ENCODE results near the gene RAI2. TPM values are rescaled to one million over a fixed set of nuclear protein-coding genes. Genes with fewer than 3 reads are reported as not detected.

The RAI2 gene
- total RNA-seq, 1 donor from 2014 or later = 0.27 TPM

GRCh38 chrX:17854069-17854468, 7.0 kb downstream of the RAI2 start:
- no peak for TF ChIP-seq CTCF (IDR thresholded peaks at IDR 0.05)
- H3K27ac Mint-ChIP-seq (ENCODE audit: unreplicated experiment) = no peak overlapping the region
- no peaks in the 10 kb centered on the region for H3K36me3 Mint-ChIP-seq (ENCODE audit: unreplicated experiment)
- H3K4me1 Mint-ChIP-seq (ENCODE audit: unreplicated experiment) = no peaks in the 10 kb centered on the region
- no peak overlapping the region for H3K4me3 Mint-ChIP-seq (ENCODE audit: unreplicated experiment)
- no peaks in the 10 kb centered on the region for H3K9me3 Mint-ChIP-seq (ENCODE audit: unreplicated experiment)
- DNase-seq (ENCODE audit: extremely low spot score, unreplicated experiment) = no peak
- peaks cover 37% of the 10 kb centered on the region for H3K27me3 Mint-ChIP-seq (ENCODE audit: unreplicated experiment)

GRCh38 chrX:17851874-17852273, 9.2 kb downstream of the RAI2 start:
- H3K4me3 Mint-ChIP-seq (ENCODE audit: unreplicated experiment) = no peak overlapping the region
- H3K27ac Mint-ChIP-seq (ENCODE audit: unreplicated experiment) = no peak overlapping the region
- peaks cover 21% of the 10 kb centered on the region for H3K27me3 Mint-ChIP-seq (ENCODE audit: unreplicated experiment)

GRCh38 chrX:17848545-17849265, 12.4 kb downstream of the RAI2 start:
- H3K9me3 Mint-ChIP-seq (ENCODE audit: unreplicated experiment) = no peaks in the 10 kb centered on the region
- H3K27me3 Mint-ChIP-seq (ENCODE audit: unreplicated experiment) = peaks cover 8% of the 10 kb centered on the region
- H3K27ac Mint-ChIP-seq (ENCODE audit: unreplicated experiment) = no peak overlapping the region
- no peak overlapping the region for H3K4me3 Mint-ChIP-seq (ENCODE audit: unreplicated experiment)
- H3K36me3 Mint-ChIP-seq (ENCODE audit: unreplicated experiment) = no peaks in the 10 kb centered on the region
- DNase-seq (ENCODE audit: extremely low spot score, unreplicated experiment) = no peak
- TF ChIP-seq CTCF (IDR thresholded peaks at IDR 0.05) = no peak
- H3K4me1 Mint-ChIP-seq (ENCODE audit: unreplicated experiment) = no peaks in the 10 kb centered on the region

More at GRCh38 chrX:17851874-17852273, 9.2 kb downstream of the RAI2 start:
- H3K9me3 Mint-ChIP-seq (ENCODE audit: unreplicated experiment) = no peaks in the 10 kb centered on the region
- TF ChIP-seq CTCF (IDR thresholded peaks at IDR 0.05) = no peak
- DNase-seq (ENCODE audit: extremely low spot score, unreplicated experiment) = no peak
- H3K4me1 Mint-ChIP-seq (ENCODE audit: unreplicated experiment) = no peaks in the 10 kb centered on the region
- H3K36me3 Mint-ChIP-seq (ENCODE audit: unreplicated experiment) = no peaks in the 10 kb centered on the region

GRCh38 chrX:17846045-17846444, 15.1 kb downstream of the RAI2 start:
- Mint-ChIP-seq H3K4me3 (ENCODE audit: unreplicated experiment) (no peak overlapping the region), H3K27me3 (ENCODE audit: unreplicated experiment) (no peaks in the 10 kb centered on the region), H3K4me1 (ENCODE audit: unreplicated experiment) (no peaks in the 10 kb centered on the region), H3K27ac (ENCODE audit: unreplicated experiment) (no peak overlapping the region), H3K9me3 (ENCODE audit: unreplicated experiment) (no peaks in the 10 kb centered on the region), H3K36me3 (ENCODE audit: unreplicated experiment) (no peaks in the 10 kb centered on the region)
- no peak for TF ChIP-seq CTCF (IDR thresholded peaks at IDR 0.05)
- no peak for DNase-seq (ENCODE audit: extremely low spot score, unreplicated experiment)

DNA sequence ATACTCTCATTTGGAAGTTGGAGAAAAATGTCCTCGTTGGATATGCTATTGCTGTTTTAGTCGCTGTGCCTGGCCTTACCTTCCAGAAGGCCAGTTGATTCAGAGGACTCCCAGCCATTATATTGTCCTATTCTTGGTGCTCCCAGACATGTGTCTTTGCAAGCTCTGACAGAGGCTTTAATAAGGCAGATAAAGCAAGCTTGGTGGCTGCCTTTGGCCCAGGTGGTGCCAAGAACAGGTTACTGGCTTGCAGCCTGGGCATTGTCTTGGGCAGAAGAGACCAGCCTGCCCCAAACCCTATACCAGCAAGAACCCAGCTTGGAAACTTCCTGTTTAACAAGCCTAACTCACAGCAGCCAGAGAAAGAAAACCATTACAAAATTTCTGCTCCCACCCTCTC, 16.9 kb downstream of the RAI2 start:
- Mint-ChIP-seq H3K9me3 (ENCODE audit: unreplicated experiment) (no peaks in the 10 kb centered on the region), H3K27ac (ENCODE audit: unreplicated experiment) (no peak overlapping the region), H3K27me3 (ENCODE audit: unreplicated experiment) (no peaks in the 10 kb centered on the region), H3K4me3 (ENCODE audit: unreplicated experiment) (no peak overlapping the region), H3K4me1 (ENCODE audit: unreplicated experiment) (no peaks in the 10 kb centered on the region), H3K36me3 (ENCODE audit: unreplicated experiment) (no peaks in the 10 kb centered on the region)
- no peak for TF ChIP-seq CTCF (IDR thresholded peaks at IDR 0.05)
- DNase-seq (ENCODE audit: extremely low spot score, unreplicated experiment) = no peak
